HG03139 (cell line): ENCODE data around the gene ALG8.

ENCODE experiments used
- ATAC-seq: cut with Tn5 transposase; IDR thresholded peaks from one replicate; pipeline ENCODE4 v1.9.1; 2021; ENCODE audit not compliant: unreplicated experiment

ALG8 gene

GRCh38 chr11:78160557-78160956 lies 21.1 kb upstream of the ALG8 start:
- no peak for ATAC-seq

DNA sequence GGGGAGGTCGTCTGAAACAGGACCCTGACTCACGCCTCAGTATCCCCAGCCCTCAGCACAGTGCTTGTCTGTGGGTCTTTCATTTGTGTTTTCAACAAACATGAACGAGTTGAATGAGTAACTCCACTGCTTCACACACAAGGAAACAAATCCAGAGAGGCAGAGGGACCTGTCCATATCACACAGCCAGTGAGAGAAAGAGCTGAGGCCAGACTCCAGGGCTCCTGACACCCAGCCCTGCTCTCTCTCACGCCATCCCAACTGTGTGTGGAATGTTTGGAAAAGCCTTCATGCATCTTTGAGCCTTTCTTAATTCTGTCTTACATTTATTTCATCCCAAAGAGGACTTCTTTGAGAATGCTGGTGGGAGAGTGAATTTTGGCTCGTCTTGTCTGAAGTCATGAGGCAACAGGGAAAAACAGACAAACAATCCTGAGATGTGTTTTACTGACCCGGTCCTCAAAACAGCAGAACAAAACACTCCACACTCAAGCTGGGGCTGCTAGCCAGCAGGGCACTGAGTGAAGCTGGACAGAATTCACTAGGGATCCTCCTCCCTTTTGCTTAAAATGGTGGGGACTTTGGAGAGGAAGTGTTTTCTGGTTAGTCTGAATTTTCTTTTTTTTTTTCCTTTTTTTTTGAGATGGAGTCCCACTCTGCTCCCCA lies 19.7 kb upstream of the ALG8 start:
- no peak for ATAC-seq

- no peak for ATAC-seq
Measured at GRCh38 chr11:78156127-78156844, 16.9 kb upstream of the ALG8 start.

DNA sequence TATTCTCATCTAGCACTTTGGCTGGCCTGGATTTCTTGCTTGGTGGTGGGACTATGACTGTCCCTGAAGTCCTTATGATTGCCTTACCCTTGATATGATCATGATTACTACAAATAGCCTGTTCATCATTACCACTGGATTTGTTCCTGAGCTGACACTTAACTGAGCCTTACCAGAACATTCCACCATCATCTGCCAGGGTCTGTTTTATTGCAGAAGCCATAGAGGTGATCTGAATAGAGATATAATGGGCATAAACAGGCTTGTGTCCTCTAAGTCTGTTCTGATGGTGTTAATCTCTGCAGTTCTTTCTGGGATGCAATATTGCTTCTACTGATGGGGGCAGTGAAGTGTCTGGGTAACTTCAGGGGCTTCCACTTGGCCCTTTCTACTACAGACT lies 12.4 kb upstream of the ALG8 start:
- no peak for ATAC-seq

DNA sequence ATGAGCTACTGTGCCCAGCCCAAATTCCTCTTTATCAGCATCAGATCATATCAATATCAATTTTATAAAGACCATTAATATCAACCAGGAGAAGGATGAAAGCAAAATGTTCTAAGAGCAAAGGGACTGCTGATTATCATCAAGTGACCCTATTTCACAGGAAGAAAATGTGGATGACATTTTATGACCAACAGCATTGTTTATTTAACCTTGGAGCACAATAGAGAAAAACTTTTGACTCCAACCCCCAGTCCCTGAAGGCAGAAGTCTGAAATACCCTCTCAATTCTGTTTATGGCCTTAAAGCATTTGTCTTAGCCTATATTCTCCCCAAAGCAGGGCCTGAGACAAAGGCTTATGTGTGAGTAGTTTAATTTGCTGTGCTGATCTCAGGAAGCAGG lies 11.3 kb upstream of the ALG8 start:
- ATAC-seq, result no peak

- ATAC-seq, result no peak
Measured at GRCh38 chr11:78150346-78150745, 10.9 kb upstream of the ALG8 start.

DNA sequence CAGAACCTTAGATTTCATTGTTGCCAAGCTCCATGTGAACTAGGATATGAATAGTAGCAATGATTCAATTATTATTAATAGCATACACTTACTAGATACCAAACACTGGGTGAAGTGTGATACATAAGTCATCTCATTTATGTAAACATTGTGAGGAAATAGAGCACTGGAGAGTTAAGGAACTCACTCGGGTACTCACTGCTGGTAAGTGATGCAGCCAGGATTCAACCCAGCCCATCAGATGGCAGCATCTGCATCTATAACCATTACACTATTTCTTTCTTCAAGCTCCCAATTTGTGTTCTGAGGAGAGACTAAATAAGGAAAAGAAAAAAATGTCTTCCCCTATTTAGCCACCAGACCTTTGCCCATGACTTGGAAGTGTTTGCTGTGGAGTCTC lies 10.2 kb upstream of the ALG8 start:
- no peak for ATAC-seq

DNA sequence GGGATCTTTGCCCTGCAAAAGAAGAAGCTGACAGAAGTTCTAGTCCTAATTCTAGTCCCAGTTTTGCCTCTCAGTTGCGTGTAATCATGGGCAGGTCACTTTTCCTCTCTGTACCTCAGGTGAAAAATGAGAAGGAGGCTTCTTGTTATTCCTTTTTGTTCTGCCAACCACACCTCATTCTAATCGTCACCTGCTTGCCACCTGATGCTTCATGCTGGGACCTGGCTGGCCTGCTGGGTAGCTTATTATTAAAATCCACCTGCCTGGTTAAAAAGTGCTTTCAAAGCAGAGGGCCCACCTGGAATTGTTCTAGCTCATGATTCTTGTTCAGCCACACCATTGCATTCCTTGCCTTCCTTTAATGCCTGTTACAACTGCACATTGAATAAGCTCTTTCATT lies 8.4 kb upstream of the ALG8 start:
- ATAC-seq, result no peak

DNA sequence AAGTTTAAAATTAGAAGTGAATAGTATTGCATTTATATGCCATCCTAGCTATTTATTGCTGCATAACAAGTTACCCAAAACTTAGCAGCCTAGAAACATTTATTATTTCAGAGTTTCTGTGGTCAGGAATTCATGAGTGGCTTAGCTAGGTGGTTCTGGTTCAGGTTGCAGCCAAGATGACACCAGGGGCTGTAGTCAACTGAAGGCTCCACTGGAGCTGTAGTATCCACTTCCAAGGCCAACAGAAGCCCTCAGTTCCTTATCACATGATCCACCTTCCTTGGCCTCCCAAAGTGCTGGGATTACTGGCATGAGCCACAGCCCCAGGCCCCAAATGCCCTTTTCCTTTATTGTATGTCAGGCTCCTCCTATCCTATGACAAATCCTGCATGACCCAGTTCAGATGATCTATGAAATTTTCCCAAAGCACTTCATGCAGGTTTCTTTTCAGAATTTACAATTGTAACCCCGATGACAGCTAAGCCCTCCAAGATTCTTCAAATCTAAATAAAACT lies 6.1 kb upstream of the ALG8 start:
- ATAC-seq, result no peak

DNA sequence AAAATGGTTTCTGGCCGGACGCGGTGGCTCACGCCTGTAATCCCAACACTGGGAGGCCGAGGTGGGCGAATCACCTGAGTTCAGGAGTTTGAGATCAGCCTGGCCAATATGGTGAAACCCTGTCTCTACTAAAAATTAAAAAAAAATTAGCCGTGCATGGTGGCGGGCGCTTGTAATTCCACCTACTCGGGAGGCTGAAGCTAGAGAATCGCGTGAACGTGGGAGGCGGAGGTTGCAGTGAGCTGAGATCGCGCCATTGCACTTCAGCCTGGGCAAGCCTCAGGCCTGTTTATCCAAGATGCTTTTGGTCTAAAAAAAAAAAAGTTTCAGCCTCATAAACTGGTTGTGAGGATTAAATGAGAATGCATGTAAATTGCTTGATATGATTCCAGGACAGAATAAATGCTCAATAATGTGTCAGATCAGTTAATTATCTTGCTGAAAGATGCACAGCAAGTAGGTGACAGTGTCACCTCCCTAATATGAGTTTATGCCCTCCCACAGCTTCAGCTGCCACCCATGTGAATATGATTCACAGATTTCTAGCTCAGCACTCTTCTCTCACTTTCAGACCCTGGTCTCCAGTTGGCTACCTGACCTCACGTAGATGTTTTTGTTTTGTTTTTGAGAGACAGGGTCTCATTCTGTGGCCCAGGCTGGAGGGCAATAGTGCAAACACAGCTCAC lies 1.1 kb upstream of the ALG8 start:
- ATAC-seq, result no peak

GRCh38 chr11:78138694-78139421 lies 568 bp downstream of the ALG8 start:
- peak; percentile 22 for ATAC-seq

GRCh38 chr11:78138291-78138690 lies 1.1 kb downstream of the ALG8 start:
- ATAC-seq, result no peak

GRCh38 chr11:78132475-78132874 lies 7.0 kb downstream of the ALG8 start:
- ATAC-seq, result no peak

DNA sequence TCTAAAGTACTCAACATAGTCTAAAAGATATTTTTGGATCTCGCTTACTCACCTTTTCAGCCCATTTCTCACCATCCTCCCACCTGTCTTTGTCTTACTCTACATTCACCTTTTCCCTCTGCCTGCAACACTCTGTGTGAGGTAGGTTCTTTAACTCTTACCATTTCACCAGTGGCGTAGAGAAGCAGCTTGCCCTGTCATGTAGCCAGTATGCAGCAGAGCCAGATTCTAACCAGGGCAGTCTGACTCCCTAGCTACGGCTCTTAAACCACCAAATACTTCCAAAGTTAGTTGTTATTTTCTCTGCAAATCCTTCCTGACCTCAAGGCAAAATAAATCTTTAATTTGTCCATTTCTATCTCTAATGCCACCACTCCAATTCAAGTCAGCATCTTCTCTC lies 7.5 kb downstream of the ALG8 start:
- ATAC-seq, result no peak

DNA sequence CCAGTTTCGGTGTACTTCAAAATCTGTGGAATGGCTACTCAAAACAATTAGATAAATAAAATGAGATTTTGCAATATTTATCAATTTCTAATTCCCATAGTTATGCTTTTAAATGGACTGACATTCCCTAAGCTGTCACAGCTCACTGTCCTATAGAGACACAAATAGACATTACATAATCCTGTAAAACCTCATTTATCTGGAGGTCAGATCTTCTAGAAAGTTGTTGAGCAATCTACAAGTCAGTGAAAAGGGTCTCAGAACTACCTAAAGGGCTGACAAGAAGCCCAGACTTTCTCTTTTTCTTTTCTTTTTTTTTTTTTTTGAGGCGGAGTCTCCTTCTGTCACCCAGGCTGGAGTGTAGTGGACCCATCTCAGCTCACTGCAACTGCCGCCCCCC lies 12.0 kb downstream of the ALG8 start:
- ATAC-seq, result no peak

DNA sequence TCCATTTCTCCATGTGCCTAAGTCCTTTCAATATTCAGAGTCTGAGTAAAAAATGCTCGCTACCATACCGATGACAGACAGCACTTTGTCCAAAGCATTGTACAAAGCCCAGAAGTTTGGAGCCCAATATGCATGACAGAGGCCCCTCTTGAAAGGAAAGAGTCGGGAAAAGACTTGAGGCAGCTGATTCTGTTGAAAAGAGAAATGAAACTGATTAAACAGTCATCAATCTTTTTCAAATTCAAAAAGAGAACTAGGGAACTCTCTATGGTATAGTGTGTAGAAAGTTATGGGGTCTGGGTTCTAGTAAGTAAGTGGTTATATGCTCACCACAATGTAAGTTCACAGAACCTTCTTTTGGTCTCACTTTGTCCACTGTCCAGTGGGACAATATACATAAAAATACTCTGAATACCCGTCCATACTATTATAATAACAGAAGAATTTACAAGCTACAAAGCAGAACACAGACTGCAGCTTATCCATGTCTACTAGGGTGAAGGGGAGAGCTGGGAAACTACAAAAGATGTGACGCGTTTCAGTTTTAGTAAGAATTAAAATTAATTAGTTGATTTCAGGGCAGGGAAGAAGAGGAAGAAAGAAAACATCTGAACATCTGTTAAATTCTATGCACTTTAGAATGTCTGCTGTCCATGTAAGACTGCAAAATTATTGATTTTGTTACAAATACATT lies 26.7 kb downstream of the ALG8 start:
- ATAC-seq, result peak; percentile 75

- no peak for ATAC-seq
Measured at GRCh38 chr11:78111298-78111697, 28.1 kb downstream of the ALG8 start.

DNA sequence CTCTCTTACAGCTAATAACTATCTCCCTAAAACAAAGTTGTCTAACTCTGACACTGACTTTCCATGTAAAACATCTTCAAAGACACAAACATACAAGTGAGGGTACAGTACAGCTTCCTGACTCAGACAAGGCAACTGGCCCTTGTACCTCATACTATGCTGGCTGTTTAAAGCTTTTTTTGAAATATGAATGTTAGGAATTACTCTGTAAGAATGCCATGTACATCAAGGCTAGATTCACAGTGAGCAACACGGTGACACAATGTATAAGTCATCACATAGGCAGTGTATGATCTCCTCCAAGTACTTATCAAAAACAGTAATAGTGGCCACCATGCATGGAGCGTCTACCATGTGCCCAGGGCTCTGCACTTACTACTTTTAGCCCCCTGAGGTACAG lies 28.6 kb downstream of the ALG8 start:
- ATAC-seq, result no peak

GRCh38 chr11:78110351-78110750 lies 29.1 kb downstream of the ALG8 start:
- ATAC-seq, result no peak

DNA sequence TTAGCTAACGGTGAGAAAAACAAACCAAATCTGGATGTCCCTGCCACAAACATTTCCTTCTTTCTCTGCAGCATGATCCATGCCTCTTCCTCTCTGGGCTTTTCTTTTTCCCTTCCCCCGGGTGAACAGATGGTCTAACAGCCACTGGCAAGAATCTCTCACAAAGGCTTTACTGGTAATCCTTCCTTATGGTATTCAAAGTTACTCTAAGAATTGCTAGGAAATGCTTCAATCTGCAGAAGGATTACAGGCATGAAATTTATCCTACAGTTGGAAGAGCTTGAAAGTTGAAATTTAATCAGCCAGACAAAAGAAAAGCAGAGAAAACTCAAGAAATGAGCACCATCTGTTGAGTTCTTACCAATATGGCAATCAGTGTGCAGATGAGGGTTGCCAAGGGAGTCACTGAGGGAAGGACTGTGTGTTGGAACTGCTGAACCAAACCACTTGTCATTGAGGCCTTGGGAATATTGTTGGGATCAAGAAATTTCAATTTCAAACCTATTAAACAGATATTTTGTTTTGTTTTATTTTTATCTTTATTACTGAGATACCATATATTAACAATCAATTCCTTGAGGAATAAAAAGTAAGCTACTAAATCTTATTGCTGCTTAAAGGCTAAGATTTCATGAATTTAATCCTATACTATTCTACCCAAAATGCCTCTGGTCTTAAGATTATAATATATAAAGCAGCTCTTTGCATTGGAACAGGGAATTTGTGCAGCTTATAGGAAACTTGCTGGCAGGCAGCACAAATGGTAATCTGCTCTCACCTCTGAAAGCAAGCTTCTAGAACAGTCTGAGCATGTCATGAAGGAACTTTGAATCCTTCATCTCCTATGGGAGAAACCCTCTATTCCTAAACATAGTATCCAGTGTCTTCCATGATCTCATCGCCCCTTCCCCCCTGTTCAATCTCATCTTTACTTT lies 30.1 kb downstream of the ALG8 start:
- ATAC-seq, result no peak
